ENCODE data around the gene KMO.

KMO gene

GRCh38 chr1:241532162-241532531 is at the start of gene KMO:
KMO (plus strand) TSS chr1:241532378; CDS start chr1:241532445, 67 bp downstream.
- DNase-seq (ENCODE audit: low spot score) = no peak

GRCh38 chr1:241482761-241483250 is 49.4 kb upstream of the KMO start:
- no peak for DNase-seq (ENCODE audit: low spot score)

GRCh38 chr1:241485145-241485544 is 47.0 kb upstream of the KMO start:
- no peak for DNase-seq (ENCODE audit: low spot score)

GRCh38 chr1:241485554-241485992 is 46.6 kb upstream of the KMO start:
- peak; percentile 28 for DNase-seq (ENCODE audit: low spot score)

- no peak for DNase-seq (ENCODE audit: low spot score)
Observed at GRCh38 chr1:241488739-241489138, 43.4 kb upstream of the KMO start.

- DNase-seq (ENCODE audit: low spot score) = no peak
Observed at GRCh38 chr1:241495741-241496140, 36.4 kb upstream of the KMO start.

GRCh38 chr1:241499910-241500309 is 32.3 kb upstream of the KMO start:
- DNase-seq (ENCODE audit: low spot score) = peak; percentile 11

- DNase-seq (ENCODE audit: low spot score) = no peak
Observed at GRCh38 chr1:241503444-241503843, 28.7 kb upstream of the KMO start.

- no peak for DNase-seq (ENCODE audit: low spot score)
Observed at GRCh38 chr1:241507189-241507863, 24.9 kb upstream of the KMO start.

GRCh38 chr1:241513378-241513777 is 18.8 kb upstream of the KMO start:
- no peak for DNase-seq (ENCODE audit: low spot score)

- DNase-seq (ENCODE audit: low spot score) = peak; percentile 10
Observed at GRCh38 chr1:241518476-241519307, 13.5 kb upstream of the KMO start.

- DNase-seq (ENCODE audit: low spot score) = peak; percentile 87
Observed at GRCh38 chr1:241519308-241520079, 12.7 kb upstream of the KMO start, which contains the start of gene FH. FH (minus strand) TSS chr1:241519755; CDS start chr1:241519722, 33 bp downstream.

GRCh38 chr1:241520080-241520465 is 12.1 kb upstream of the KMO start:
- no peak for DNase-seq (ENCODE audit: low spot score)

- DNase-seq (ENCODE audit: low spot score) = no peak
Observed at GRCh38 chr1:241521718-241522117, 10.5 kb upstream of the KMO start.

- no peak for DNase-seq (ENCODE audit: low spot score)
Observed at GRCh38 chr1:241525026-241525425, 7.2 kb upstream of the KMO start.

- DNase-seq (ENCODE audit: low spot score) = no peak
Observed at GRCh38 chr1:241527146-241527545, 5.0 kb upstream of the KMO start.

- peak; percentile 8 for DNase-seq (ENCODE audit: low spot score)
Observed at GRCh38 chr1:241531195-241532161, 700 bp upstream of the KMO start.

- DNase-seq (ENCODE audit: low spot score) = no peak
Observed at GRCh38 chr1:241532864-241533263, 686 bp downstream of the KMO start.

- DNase-seq (ENCODE audit: low spot score) = no peak
Observed at GRCh38 chr1:241533326-241534115, 1.3 kb downstream of the KMO start.

GRCh38 chr1:241536304-241536703 is 4.1 kb downstream of the KMO start:
- DNase-seq (ENCODE audit: low spot score) = no peak
